Measurements from ENCODE around the gene GALNT7. TPM values are rescaled to one million over a fixed set of nuclear protein-coding genes. Genes with fewer than 3 reads are reported as not detected.

GALNT7 gene
- total and polyA plus RNA-seq, 7 donors: 0.69 to 3.2 (median 1.6) TPM

GRCh38 chr4:173213296-173213695 is 44.7 kb downstream of the GALNT7 start:
- no peak for DNase-seq
- H3K4me3 ChIP-seq: no peak overlapping the region
- intact Hi-C loops (cut with DNase I): no loop called here
- no peaks in the 10 kb centered on the region for H3K27me3 ChIP-seq (ENCODE audit: insufficient read depth in 3 of 3, low read length in 2 of 3)
- TF ChIP-seq CTCF (IDR thresholded peaks at IDR 0.05): no peak
- no peaks in the 10 kb centered on the region for H3K9me3 ChIP-seq
- H3K27ac ChIP-seq: no peak overlapping the region
- no peaks in the 10 kb centered on the region for H3K4me1 ChIP-seq
- H3K36me3 ChIP-seq (ENCODE audit: insufficient read depth in 1 of 2, low read depth in 1 of 2): no peaks in the 10 kb centered on the region
- WGBS, 3 donors: 86 to 95% (median 89%) methylated on average over 2 of the region's 2 CpGs
- ATAC-seq: no peak

GRCh38 chr4:173214231-173214630 is 45.6 kb downstream of the GALNT7 start:
- 67 to 89% (median 81%) methylated on average over 1 of the region's 1 CpG for WGBS, 3 donors
- Histone ChIP-seq H3K4me1 (no peaks in the 10 kb centered on the region), H3K36me3 (ENCODE audit: insufficient read depth in 1 of 2, low read depth in 1 of 2) (no peaks in the 10 kb centered on the region), H3K9me3 (no peaks in the 10 kb centered on the region), H3K4me3 (no peak overlapping the region), H3K27ac (no peak overlapping the region), H3K27me3 (ENCODE audit: insufficient read depth in 3 of 3, low read length in 2 of 3) (no peaks in the 10 kb centered on the region)
- intact Hi-C loops (cut with DNase I): no loop called here
- TF ChIP-seq CTCF (IDR thresholded peaks at IDR 0.05): no peak
- ATAC-seq (no peak), DNase-seq (no peak)

GRCh38 chr4:173214661-173215060 is 46.0 kb downstream of the GALNT7 start:
- no peak for TF ChIP-seq CTCF (IDR thresholded peaks at IDR 0.05)
- 15 to 28% (median 22%) methylated on average over 2 of the region's 2 CpGs for WGBS, 3 donors
- Histone ChIP-seq H3K9me3 (no peaks in the 10 kb centered on the region), H3K27ac (no peak overlapping the region), H3K36me3 (ENCODE audit: insufficient read depth in 1 of 2, low read depth in 1 of 2) (no peaks in the 10 kb centered on the region), H3K27me3 (ENCODE audit: insufficient read depth in 3 of 3, low read length in 2 of 3) (no peaks in the 10 kb centered on the region), H3K4me1 (no peaks in the 10 kb centered on the region), H3K4me3 (no peak overlapping the region)
- intact Hi-C loops (cut with DNase I): no loop called here
- ATAC-seq (no peak), DNase-seq (no peak)

GRCh38 chr4:173217075-173217474 is 48.5 kb downstream of the GALNT7 start:
- ATAC-seq (no peak), DNase-seq (no peak)
- H3K27ac ChIP-seq: no peak overlapping the region
- 97 to 99% (median 97%) methylated on average over 1 of the region's 1 CpG for WGBS, 3 donors
- H3K9me3 ChIP-seq: no peaks in the 10 kb centered on the region
- intact Hi-C loops (cut with DNase I): no loop called here
- H3K4me3 ChIP-seq: no peak overlapping the region
- TF ChIP-seq CTCF (IDR thresholded peaks at IDR 0.05): no peak
- H3K4me1 ChIP-seq: no peaks in the 10 kb centered on the region
- no peaks in the 10 kb centered on the region for H3K27me3 ChIP-seq (ENCODE audit: insufficient read depth in 3 of 3, low read length in 2 of 3)
- no peaks in the 10 kb centered on the region for H3K36me3 ChIP-seq (ENCODE audit: insufficient read depth in 1 of 2, low read depth in 1 of 2)

- Histone ChIP-seq H3K4me1 (no peaks in the 10 kb centered on the region), H3K27ac (no peak overlapping the region), H3K27me3 (ENCODE audit: insufficient read depth in 3 of 3, low read length in 2 of 3) (no peaks in the 10 kb centered on the region), H3K4me3 (no peak overlapping the region), H3K9me3 (no peaks in the 10 kb centered on the region), H3K36me3 (ENCODE audit: insufficient read depth in 1 of 2, low read depth in 1 of 2) (no peaks in the 10 kb centered on the region)
- ATAC-seq (no peak), DNase-seq (no peak)
- no peak for TF ChIP-seq CTCF (IDR thresholded peaks at IDR 0.05)
- 90 to 93% (median 92%) methylated on average over 2 of the region's 2 CpGs for WGBS, 3 donors
- intact Hi-C loops (cut with DNase I): no loop called here
Measured at GRCh38 chr4:173217727-173218126, 49.1 kb downstream of the GALNT7 start.

Data from psoas muscle (tissue), 8 donors.